ENCODE results near the gene TPST2.

The TPST2 gene

DNA sequence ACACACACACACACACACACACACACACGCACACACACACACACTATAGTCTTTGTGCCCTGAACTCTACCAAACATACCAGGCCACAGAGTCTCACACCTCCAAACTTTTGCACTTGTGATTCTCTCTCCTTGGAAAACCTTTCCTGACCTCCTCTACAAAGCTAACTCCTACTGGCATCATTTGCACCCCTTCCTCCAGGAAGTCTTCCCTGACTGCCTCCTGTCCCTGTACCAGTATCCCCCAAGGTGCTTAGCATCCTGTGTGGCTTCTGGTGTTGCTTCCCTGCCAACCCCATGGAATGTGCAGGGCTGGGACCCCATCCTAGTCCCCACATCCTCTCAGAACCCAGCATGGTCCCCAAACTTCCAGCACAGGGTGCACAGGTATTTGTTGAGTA is 8.9 kb downstream of the TPST2 start:
- no peak for DNase-seq (ENCODE audit: low spot score)
- TF ChIP-seq CTCF (IDR thresholded peaks at IDR 0.05; ENCODE audit: extremely low read depth, missing control alignments) = no peak

DNA sequence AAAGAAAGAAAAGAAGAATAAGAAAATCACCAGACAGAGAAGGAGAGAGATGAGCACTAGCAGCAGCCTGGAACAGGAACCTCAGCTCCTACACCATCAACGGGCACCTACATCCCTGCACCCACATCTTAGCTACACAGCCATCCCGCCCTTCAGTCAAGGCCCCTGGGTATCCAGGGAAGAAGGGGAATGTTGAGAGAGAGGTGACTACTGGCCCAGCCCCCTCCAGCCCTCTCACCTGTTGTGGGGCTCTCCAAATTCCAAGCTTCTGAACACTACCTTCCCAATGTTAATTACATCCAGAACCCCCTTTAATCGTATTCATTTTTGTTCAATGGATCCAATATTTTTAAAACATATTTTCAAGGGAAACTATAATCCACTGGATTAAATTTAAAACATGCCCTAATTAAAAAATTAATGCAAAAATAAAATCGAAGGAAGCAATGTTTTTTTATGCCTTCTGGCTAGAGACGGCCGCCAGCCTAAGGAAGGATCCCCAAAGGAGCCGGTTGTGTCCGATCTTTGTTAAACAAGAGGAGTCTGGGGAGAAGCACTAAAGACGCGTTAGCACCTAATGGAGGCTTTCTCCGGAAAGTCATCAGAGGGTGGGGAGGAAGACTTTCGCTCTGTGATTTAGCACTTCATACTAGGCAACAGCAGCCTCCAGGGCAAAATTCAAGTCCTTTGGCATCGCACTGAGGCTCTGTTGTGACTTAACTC is 9.5 kb downstream of the TPST2 start:
- TF ChIP-seq CTCF (IDR thresholded peaks at IDR 0.05; ENCODE audit: extremely low read depth, missing control alignments) = no peak
- no peak for DNase-seq (ENCODE audit: low spot score)

GRCh38 chr22:26579331-26579886 is 10.5 kb downstream of the TPST2 start:
- TF ChIP-seq CTCF (IDR thresholded peaks at IDR 0.05; ENCODE audit: extremely low read depth, missing control alignments) = no peak
- DNase-seq (ENCODE audit: low spot score) = peak; percentile 72

GRCh38 chr22:26577081-26577480 is 12.9 kb downstream of the TPST2 start:
- no peak for TF ChIP-seq CTCF (IDR thresholded peaks at IDR 0.05; ENCODE audit: extremely low read depth, missing control alignments)
- DNase-seq (ENCODE audit: low spot score) = no peak

GRCh38 chr22:26576026-26576680 is 13.8 kb downstream of the TPST2 start:
- no peak for DNase-seq (ENCODE audit: low spot score)
- no peak for TF ChIP-seq CTCF (IDR thresholded peaks at IDR 0.05; ENCODE audit: extremely low read depth, missing control alignments)

GRCh38 chr22:26574001-26574723 is 15.8 kb downstream of the TPST2 start:
- DNase-seq (ENCODE audit: low spot score) = no peak
- TF ChIP-seq CTCF (IDR thresholded peaks at IDR 0.05; ENCODE audit: extremely low read depth, missing control alignments) = no peak

All from GM20000 (cell line).